HG03520 (cell line): ENCODE results near the gene SYTL3.

Experiments
- ATAC-seq: cut with Tn5 transposase; IDR thresholded peaks from one replicate; pipeline ENCODE4 v1.9.1; 2021; ENCODE audit warnings: mild to moderate bottlenecking, moderate library complexity; ENCODE audit not compliant: unreplicated experiment

The SYTL3 gene

DNA sequence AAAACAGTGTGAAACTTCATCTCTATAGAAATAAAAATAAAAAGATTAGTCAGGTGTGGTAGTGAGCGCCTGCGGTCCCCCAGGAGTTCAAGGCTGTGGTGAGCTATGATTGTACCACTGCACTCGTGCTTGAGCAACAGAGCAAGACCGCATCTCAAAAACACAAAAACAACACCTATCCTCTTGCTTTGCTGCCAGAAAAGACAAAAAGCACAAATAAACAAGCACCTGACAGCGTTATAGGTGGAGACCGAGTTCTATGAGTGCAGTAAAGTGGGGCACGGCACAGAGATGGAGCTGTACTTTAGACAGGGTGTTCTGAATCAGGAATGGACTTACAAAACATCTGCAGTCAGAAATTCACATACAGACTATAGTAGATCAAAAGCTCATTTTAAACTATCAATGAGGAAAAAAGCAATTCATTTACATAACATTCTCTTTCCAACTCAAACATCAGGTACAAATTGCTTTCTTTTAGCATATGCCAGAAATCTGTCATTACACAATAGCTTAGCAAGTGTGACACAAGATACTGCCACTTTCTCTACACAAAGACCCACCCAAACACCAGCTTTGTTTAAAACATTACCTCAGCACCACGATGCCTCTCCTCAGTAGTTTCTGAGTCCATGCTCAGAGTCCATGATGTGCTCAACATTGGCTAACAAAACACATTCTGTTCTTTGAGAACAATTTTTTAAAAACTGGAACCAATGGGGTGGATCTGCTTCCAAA, 159.3 kb downstream of the SYTL3 start:
- ATAC-seq, result peak; percentile 64

DNA sequence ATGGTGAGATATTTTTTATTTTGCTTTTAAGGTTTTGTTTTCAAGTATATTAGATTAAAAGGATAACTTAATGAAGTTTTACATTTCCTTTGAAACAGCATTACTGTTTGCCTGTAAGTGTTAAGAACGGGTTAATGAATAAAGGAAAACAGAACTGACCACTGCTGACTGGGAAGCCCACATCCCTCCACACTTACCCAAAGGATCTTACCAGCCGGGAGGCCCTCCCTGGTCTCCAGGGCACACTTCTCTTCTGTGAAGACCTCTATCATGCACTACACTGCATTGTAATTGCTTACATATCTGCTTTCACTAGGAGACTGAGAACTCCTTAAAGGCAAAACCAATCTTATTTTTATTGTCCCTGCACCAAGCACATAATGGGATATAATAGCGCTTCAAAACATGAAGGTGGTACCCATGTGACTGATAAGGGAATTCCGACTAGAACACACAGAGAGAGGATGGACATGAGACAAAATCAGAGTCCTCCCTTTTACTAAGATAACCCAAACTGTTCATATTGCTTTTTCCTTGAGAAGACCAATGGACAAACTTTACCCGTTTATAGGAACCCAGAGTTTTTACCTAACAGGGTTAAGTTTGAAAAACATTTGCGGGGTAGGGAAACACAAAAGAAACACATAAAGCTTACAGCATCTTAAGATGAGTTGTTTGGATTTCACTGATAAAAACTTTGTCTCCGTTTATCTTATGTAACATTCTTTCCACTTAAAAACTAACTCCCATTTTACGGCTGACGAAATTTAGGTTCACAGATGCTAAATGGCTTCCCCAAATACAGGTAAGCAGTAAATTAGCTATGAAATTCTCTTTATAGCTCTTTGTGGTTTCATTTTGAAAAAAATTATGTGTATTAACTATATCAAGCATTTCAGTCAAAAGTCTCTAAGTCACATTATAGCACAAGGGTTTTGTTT, 160.6 kb downstream of the SYTL3 start:
- no peak for ATAC-seq

DNA sequence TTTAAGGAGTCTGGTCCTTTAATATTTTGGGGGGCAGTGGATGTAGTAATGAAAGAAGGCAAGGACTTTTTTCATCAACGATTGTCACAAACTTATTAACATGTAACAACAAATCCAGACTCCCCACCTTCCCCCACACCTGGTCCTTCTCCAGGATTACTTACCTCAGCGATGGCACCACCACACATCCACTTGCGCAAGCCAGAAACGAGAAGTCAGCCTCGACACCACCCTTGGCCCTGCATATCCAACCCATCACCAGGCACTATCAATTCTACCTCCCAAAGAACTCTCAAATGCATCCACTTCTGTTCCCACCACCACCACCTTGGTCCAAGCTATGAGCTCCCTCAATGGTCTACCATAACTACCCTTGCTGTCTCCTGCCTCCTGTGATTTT, 162.8 kb downstream of the SYTL3 start:
- no peak for ATAC-seq

DNA sequence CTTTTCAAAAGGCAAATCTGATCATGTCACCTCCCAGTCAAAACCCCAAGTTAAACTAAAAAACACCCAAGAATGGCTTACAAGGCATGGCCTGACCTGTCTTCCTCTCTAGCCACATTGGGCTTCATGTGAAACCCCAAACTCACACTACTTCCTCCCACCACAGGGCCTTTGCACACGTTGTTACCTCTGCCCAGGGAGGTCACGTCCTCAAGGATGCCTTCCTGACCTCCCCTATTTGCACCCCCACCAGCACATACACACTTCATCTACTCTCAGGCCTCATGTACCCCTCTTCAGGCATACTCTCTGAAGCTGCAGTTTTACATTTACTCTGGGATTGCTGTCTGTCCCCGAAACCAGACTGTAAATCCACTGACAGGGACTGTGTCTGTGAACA, 163.2 kb downstream of the SYTL3 start:
- no peak for ATAC-seq
